ENCODE results near the gene STK11IP.

GRCh38 chr2:219633276-219634065 is 35.8 kb downstream of the STK11IP start:
- TF ChIP-seq NR1H2 (CRISPR knock-in tag; IDR thresholded peaks at IDR 0.05): no peak
- TF ChIP-seq, protein P1, sequence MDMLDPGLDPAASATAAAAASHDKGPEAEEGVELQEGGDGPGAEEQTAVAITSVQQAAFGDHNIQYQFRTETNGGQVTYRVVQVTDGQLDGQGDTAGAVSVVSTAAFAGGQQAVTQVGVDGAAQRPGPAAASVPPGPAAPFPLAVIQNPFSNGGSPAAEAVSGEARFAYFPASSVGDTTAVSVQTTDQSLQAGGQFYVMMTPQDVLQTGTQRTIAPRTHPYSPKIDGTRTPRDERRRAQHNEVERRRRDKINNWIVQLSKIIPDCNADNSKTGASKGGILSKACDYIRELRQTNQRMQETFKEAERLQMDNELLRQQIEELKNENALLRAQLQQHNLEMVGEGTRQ (CRISPR knock-in tag; IDR thresholded peaks at IDR 0.05): no peak
